ENCODE data around the gene L1CAM.

- no peak for TF ChIP-seq CTCF (IDR thresholded peaks at IDR 0.05)
- TF ChIP-seq POLR2A (IDR thresholded peaks at IDR 0.05): no peak
These were observed 14.5 kb downstream of the L1CAM start for GRCh38 chrX:153871451-153871850.
